Measurements from ENCODE around the gene RHBDD1.

- TF ChIP-seq CTCF (IDR thresholded peaks at IDR 0.05; ENCODE audit: insufficient read depth, low read length, poor library complexity, severe bottlenecking) (no peak), EZH2phosphoT487 (conservative IDR thresholded peaks at IDR 0.05; ENCODE audit: low read length) (no peak)
Observed at GRCh38 chr2:226905718-226906117, 69.9 kb downstream of the RHBDD1 start.

All from SU-DHL-6 (cell line).